GM19239 (cell line): Measurements from ENCODE around the gene ERRFI1.

Experiments used
- DNase-seq: peaks from one replicate; pipeline ENCODE4 v3.0.0; 2011; ENCODE audit warnings: low spot score; ENCODE audit not compliant: insufficient read length
- FAIRE-seq: peaks from 2 replicates; lab custom pipeline; 2011; peaks lifted over from hg19 to GRCh38; lab: Jason Lieb, UNC

The ERRFI1 gene

GRCh38 chr1:8004803-8005573 is 21.1 kb downstream of the ERRFI1 start:
- DNase-seq (no peak), FAIRE-seq (no peak)

- no peak for FAIRE-seq
- no peak for DNase-seq
Observed at GRCh38 chr1:8004113-8004802, 21.9 kb downstream of the ERRFI1 start.

- FAIRE-seq (no peak), DNase-seq (no peak)
Observed at GRCh38 chr1:8003438-8004112, 22.5 kb downstream of the ERRFI1 start.

- FAIRE-seq (no peak), DNase-seq (no peak)
Observed at GRCh38 chr1:8002921-8003320, 23.2 kb downstream of the ERRFI1 start.

- FAIRE-seq = no peak
- DNase-seq = no peak
Observed at GRCh38 chr1:8002329-8002910, 23.7 kb downstream of the ERRFI1 start.

GRCh38 chr1:7995437-7995836 is 30.7 kb downstream of the ERRFI1 start:
- FAIRE-seq (no peak), DNase-seq (no peak)

GRCh38 chr1:7994827-7995226 is 31.3 kb downstream of the ERRFI1 start:
- DNase-seq (no peak), FAIRE-seq (no peak)

GRCh38 chr1:7993593-7994479 is 32.3 kb downstream of the ERRFI1 start:
- FAIRE-seq (peak; percentile 73), DNase-seq (no peak)

- DNase-seq = no peak
- FAIRE-seq = no peak
Observed at GRCh38 chr1:7992885-7993284, 33.2 kb downstream of the ERRFI1 start.

- DNase-seq = no peak
- FAIRE-seq = no peak
Observed at GRCh38 chr1:7991504-7992440, 34.3 kb downstream of the ERRFI1 start.

GRCh38 chr1:7989762-7990428 is 36.2 kb downstream of the ERRFI1 start:
- FAIRE-seq = no peak

GRCh38 chr1:7988576-7988975 is 37.5 kb downstream of the ERRFI1 start:
- FAIRE-seq = no peak
- no peak for DNase-seq

More at GRCh38 chr1:7989762-7990428, 36.2 kb downstream of the ERRFI1 start:
- no peak for DNase-seq

- FAIRE-seq (no peak), DNase-seq (no peak)
Observed at GRCh38 chr1:7987528-7987927, 38.6 kb downstream of the ERRFI1 start.

- FAIRE-seq = no peak
- no peak for DNase-seq
Observed at GRCh38 chr1:7985851-7986612, 40.1 kb downstream of the ERRFI1 start.

- FAIRE-seq (no peak), DNase-seq (no peak)
Observed at GRCh38 chr1:7984811-7985210, 41.3 kb downstream of the ERRFI1 start.

- no peak for DNase-seq
- FAIRE-seq = no peak
Observed at GRCh38 chr1:7983086-7983778, 42.9 kb downstream of the ERRFI1 start.

- no peak for FAIRE-seq
- no peak for DNase-seq
Observed at GRCh38 chr1:7980984-7981383, 45.1 kb downstream of the ERRFI1 start.
